A549 (cell line): Measurements from ENCODE around the gene CHD9. TPM values are rescaled to one million over a fixed set of nuclear protein-coding genes. Genes with fewer than 3 reads are reported as not detected.

ENCODE experiments used
- ATAC-seq, 2 experiments: fragments of 200-7000 bp in 1 of 2; fragments of >200 bp in 1 of 2; cut with Nextera tagmentation in 1 of 2; cut with Tn5 transposase in 1 of 2; 3 replicates each; pipeline versions ENCODE4 v1.8.0 to v1.9.1; 2018 to 2020; ENCODE audit warnings: mild to moderate bottlenecking in 1 of 2, moderate library complexity in 1 of 2
- CTCF ChIA-PET: fragments of 300-600 bp; sonication (Branson Sonifier 250); formaldehyde crosslinking; extraction: SDS; loops from one replicate; lab custom pipeline; 2021; ENCODE audit warnings: antibody characterized with exemption, inconsistent platforms; lab: Yijun Ruan, JAX
- POLR2A ChIA-PET: fragments of 350-600 bp; formaldehyde crosslinking; extraction: SDS; loops from one replicate; lab custom pipeline; 2021; ENCODE audit warnings: antibody characterized with exemption, inconsistent platforms; lab: Yijun Ruan, JAX
- DNase-seq, 2 experiments: peaks; one replicate each; pipeline versions ENCODE4 v3.0.0 to v3.0.0-alpha.2; 2011 to 2016; ENCODE audit warnings: low read depth in 1 of 2, low spot score in 1 of 2
- FAIRE-seq: peaks from 2 replicates; lab custom pipeline; 2011; peaks lifted over from hg19 to GRCh38; lab: Jason Lieb, UNC
- H3K27ac ChIP-seq, 2 experiments: fragments of >200 bp; sonication (Bioruptor Twin); formaldehyde crosslinking; 3 replicates each; pipeline ENCODE4 v1.5.1; 2016 to 2017
- H3K4me1 ChIP-seq: fragments of >200 bp; sonication (Bioruptor Twin); formaldehyde crosslinking; 3 replicates; pipeline ENCODE4 v1.6.1; 2016
- H3K4me2 ChIP-seq: fragments of >200 bp; sonication (Bioruptor Twin); formaldehyde crosslinking; 3 replicates; pipeline ENCODE4 v1.6.1; 2016
- H3K4me3 ChIP-seq: fragments of >200 bp; sonication (Bioruptor Twin); formaldehyde crosslinking; 3 replicates; pipeline ENCODE4 v1.5.1; 2016
- H3K9me3 ChIP-seq: fragments of >200 bp; sonication (Bioruptor Twin); formaldehyde crosslinking; 3 replicates; pipeline ENCODE4 v1.6.1; 2016
- BCL3 ChIP-seq: fragments of >200 bp; sonication (Bioruptor Twin); formaldehyde crosslinking; IDR thresholded peaks from 3 replicates; pipeline ENCODE4 v1.6.1; 2016
- CBX2 ChIP-seq: fragments of 200-600 bp; sonication (generic); IDR thresholded peaks from 2 replicates; pipeline ENCODE4 v1.6.1; 2016; ENCODE audit warnings: low read depth, mild to moderate bottlenecking, borderline replicate concordance
- CBX8 ChIP-seq: fragments of 200-600 bp; sonication (generic); IDR thresholded peaks from 2 replicates; pipeline ENCODE4 v1.6.1; 2016
- E2F6 ChIP-seq: IDR thresholded peaks from 2 replicates; pipeline ENCODE4 v1.6.1; 2012; ENCODE audit warnings: low read depth, borderline replicate concordance
- EHF ChIP-seq: fragments of 250-450 bp; sonication (Bioruptor Pico); IDR thresholded peaks from 2 replicates; pipeline ENCODE4 v1.5.0; 2020; ENCODE audit warnings: mild to moderate bottlenecking
- ESRRA ChIP-seq: fragments of 150-350 bp; IDR thresholded peaks from 2 replicates; pipeline ENCODE4 v1.6.1; 2014; ENCODE audit warnings: mild to moderate bottlenecking, low read length, borderline replicate concordance
- FOSL2 ChIP-seq, 2 experiments: fragments of 450-650 bp in 1 of 2; fragments of >200 bp in 1 of 2; sonication (Bioruptor Twin) in 1 of 2; formaldehyde crosslinking; IDR thresholded peaks; 2 replicates each; pipeline versions ENCODE4 v1.5.0 to v1.6.1; 2016 to 2020; ENCODE audit warnings: mild to moderate bottlenecking in 1 of 2, moderate library complexity in 1 of 2
- HDAC2 ChIP-seq: fragments of 200-600 bp; sonication (generic); IDR thresholded peaks from 2 replicates; pipeline ENCODE4 v1.6.1; 2016
- HOXB5 ChIP-seq: fragments of 250-450 bp; sonication (Bioruptor Pico); IDR thresholded peaks from 2 replicates; pipeline ENCODE4 v1.5.0; 2020; ENCODE audit warnings: mild to moderate bottlenecking, moderate library complexity
- KDM1A ChIP-seq: fragments of 200-600 bp; sonication (generic); IDR thresholded peaks from 2 replicates; pipeline ENCODE4 v1.6.1; 2016; ENCODE audit warnings: low read depth, mild to moderate bottlenecking
- KDM5A ChIP-seq: fragments of 200-600 bp; sonication (generic); IDR thresholded peaks from 2 replicates; pipeline ENCODE4 v1.6.1; 2016; ENCODE audit warnings: antibody characterized with exemption, mild to moderate bottlenecking
- MAFK ChIP-seq: fragments of 450-650 bp; IDR thresholded peaks from 2 replicates; pipeline ENCODE4 v1.6.1; 2014; ENCODE audit not compliant: partially characterized antibody
- NR3C1 ChIP-seq: fragments of >200 bp; sonication (Bioruptor Twin); formaldehyde crosslinking; IDR thresholded peaks from 3 replicates; pipeline ENCODE4 v1.6.1; 2017
- POLR2A ChIP-seq: IDR thresholded peaks from 2 replicates; pipeline ENCODE4 v1.6.1; 2012; ENCODE audit warnings: mild to moderate bottlenecking, low read length
- RARB ChIP-seq: fragments of 250-450 bp; sonication (Bioruptor Pico); IDR thresholded peaks from 2 replicates; pipeline ENCODE4 v1.8.0; 2021; ENCODE audit warnings: mild to moderate bottlenecking, moderate library complexity
- RFX5 ChIP-seq: fragments of 450-650 bp; IDR thresholded peaks from 2 replicates; pipeline ENCODE4 v1.7.1; 2014; ENCODE audit warnings: antibody characterized with exemption, mild to moderate bottlenecking, moderate library complexity
- TFCP2L1 ChIP-seq: fragments of 250-450 bp; sonication (Bioruptor Pico); IDR thresholded peaks from 2 replicates; pipeline ENCODE4 v1.5.0; 2021; ENCODE audit warnings: mild to moderate bottlenecking
- ZC3H11A ChIP-seq: fragments of 450-650 bp; IDR thresholded peaks from 2 replicates; pipeline ENCODE4 v1.6.1; 2014; ENCODE audit warnings: antibody characterized with exemption, mild to moderate bottlenecking
- whole genome bisulfite sequencing: methylation state at CpG from one replicate; pipeline ENCODE4 v1.1.6; 2017; ENCODE audit errors: missing lambda C conversion rate; 5-methylcytosine and 5-hydroxymethylcytosine counted together
- polyA plus RNA-seq, 4 experiments: library from polyadenylated mRNA; depleted of rRNA in 3 of 4; stranded (reverse); fragments of >200 nt; fragmentation: RNase III in 1 of 4; extraction: RNeasy Plus Mini Kit Qiagen cat#74134 plus additional on column Dnase treatment in 1 of 4; gene quantifications; 2 replicates in 3 of 4; 3 replicates in 1 of 4; pipeline ENCODE4 v1.2.3, GENCODE V29; 2011 to 2017
- TF ChIP-seq, protein P1 (sequence below): IDR thresholded peaks from 2 replicates; pipeline ENCODE4 v1.6.1; 2012
- TF ChIP-seq, protein P2 (sequence below): fragments of >200 bp; sonication (Bioruptor Twin); formaldehyde crosslinking; IDR thresholded peaks from 2 replicates; pipeline ENCODE4 v1.6.1; 2016
- TF ChIP-seq, protein P3 (sequence below): fragments of 450-650 bp; IDR thresholded peaks from 2 replicates; pipeline ENCODE4 v1.6.1; 2014; ENCODE audit warnings: antibody characterized with exemption

CHD9 gene
- polyA plus RNA-seq, 2 of the 4 experiments (the other 2 are of a cell fraction), result 17.8 to 51.6 TPM

- Histone ChIP-seq H3K4me3 (no peak overlapping the region), H3K4me1 (peaks cover 67% of the 10 kb centered on the region), H3K4me2 (no peak overlapping the region), H3K9me3 (no peaks in the 10 kb centered on the region), H3K27ac (peak overlapping the region in 1 of 2 experiments; percentile 95; a peak in 4 of 6 replicates)
- DNase-seq (no peak), FAIRE-seq (no peak), ATAC-seq (no peak)
- WGBS, result 91% methylated on average over 4 of the region's 4 CpGs
- CTCF ChIA-PET, result interaction anchor here (2.7 to 3.1 kb wide), 2 partner anchors 17 to 43 kb away, joined by 11 to 15 read pairs; partner anchors contain the start of gene CHD9
- no peak for TF ChIP-seq HOXB5 (CRISPR knock-in tag)
- no peak for TF ChIP-seq TFCP2L1 (CRISPR knock-in tag)
- no peak for TF ChIP-seq KDM1A
- no peak for TF ChIP-seq CBX2
- TF ChIP-seq ESRRA, result no peak
- no peak for TF ChIP-seq MAFK
- TF ChIP-seq RFX5, result no peak
- no peak for TF ChIP-seq KDM5A
- TF ChIP-seq RARB (CRISPR knock-in tag), result no peak
- TF ChIP-seq CBX8, result no peak
- TF ChIP-seq NR3C1, result no peak
- no peak for TF ChIP-seq EHF (CRISPR knock-in tag)
- TF ChIP-seq HDAC2, result no peak
- TF ChIP-seq, protein P1, sequence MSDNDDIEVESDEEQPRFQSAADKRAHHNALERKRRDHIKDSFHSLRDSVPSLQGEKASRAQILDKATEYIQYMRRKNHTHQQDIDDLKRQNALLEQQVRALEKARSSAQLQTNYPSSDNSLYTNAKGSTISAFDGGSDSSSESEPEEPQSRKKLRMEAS, result no peak
- no peak for TF ChIP-seq E2F6
- TF ChIP-seq, protein P2, sequence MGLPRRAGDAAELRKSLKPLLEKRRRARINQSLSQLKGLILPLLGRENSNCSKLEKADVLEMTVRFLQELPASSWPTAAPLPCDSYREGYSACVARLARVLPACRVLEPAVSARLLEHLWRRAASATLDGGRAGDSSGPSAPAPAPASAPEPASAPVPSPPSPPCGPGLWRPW, result no peak
- POLR2A ChIA-PET, result interaction anchor here (5.2 kb wide), 1 partner anchor 17 kb away, joined by 54 read pairs; no protein-coding TSS in a partner anchor
These were observed 42.4 kb downstream of the CHD9 start for GRCh38 chr16:53097190-53097589.

DNA sequence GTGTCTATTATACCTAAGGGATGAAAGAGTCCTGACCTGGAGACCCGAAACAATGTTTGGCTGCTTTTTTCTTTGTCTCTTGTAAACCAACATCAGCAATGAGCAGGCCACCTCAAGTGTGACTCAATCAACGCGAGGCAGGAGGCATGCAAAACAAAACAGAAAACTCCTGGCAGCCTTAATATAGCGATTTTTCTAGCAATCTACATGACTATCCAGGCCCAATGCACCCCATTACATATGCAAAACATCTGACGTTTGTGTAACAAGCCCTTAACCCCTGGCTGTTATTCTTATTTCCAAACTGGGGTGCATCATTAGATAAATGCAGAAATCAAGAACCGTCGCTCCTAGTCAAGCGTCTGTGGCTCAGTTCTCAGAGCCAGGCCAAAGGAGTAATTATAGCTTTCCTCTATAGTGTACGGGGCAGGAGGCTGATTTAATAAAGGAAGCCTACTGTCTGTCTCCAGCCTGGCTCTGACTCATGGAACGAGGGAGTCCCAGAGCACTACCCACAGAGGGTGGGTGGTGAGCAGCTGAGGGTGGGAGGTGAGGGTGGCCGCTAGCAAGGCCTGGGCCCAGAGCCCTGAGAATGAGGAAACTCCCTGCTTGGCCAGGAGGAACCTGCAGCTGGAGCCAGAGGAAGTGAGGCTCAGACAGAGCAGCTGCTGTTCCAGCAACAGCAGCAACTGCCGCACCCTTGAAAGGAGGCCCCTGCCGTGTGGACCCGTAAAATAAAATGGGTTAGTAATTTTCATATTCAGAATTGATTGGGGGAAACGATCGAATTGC, 43.9 kb downstream of the CHD9 start:
- FAIRE-seq (no peak), ATAC-seq (peak; percentile 74 to 75), DNase-seq (peak; percentile 32 to 76)
- ChIA-PET POLR2A (interaction anchor here (0.7 to 5.2 kb wide), 7 partner anchors 19 to 158 kb away, joined by 3 to 54 read pairs (median 18); partner anchors contain the start of genes CHD9 and CHD9NB), CTCF (interaction anchor here (1.3 to 7.8 kb wide), 7 partner anchors 16 to 110 kb away, joined by 3 to 49 read pairs (median 5); partner anchors contain the start of gene CHD9)
- Histone ChIP-seq H3K27ac (peak overlapping the region; percentile 95 to 96), H3K4me2 (peak overlapping the region; percentile 92), H3K9me3 (no peaks in the 10 kb centered on the region), H3K4me1 (peaks cover 57% of the 10 kb centered on the region), H3K4me3 (peak overlapping the region; percentile 31; the same call in 2 of the 3 replicates)
- WGBS, result 21% methylated on average over 16 of the region's 16 CpGs
- TF ChIP-seq E2F6 (no peak), ZC3H11A (no peak), POLR2A (0 out of 2 replicates have a peak, but pooled peaks have one; percentile 17), BCL3 (no peak), FOSL2 (IDR thresholded peaks at IDR 0.05) (no peak), FOSL2 (CRISPR knock-in tag; IDR thresholded peaks at IDR 0.05) (peak; percentile 43)
- TF ChIP-seq, protein P1, result no peak
- TF ChIP-seq, protein P3, sequence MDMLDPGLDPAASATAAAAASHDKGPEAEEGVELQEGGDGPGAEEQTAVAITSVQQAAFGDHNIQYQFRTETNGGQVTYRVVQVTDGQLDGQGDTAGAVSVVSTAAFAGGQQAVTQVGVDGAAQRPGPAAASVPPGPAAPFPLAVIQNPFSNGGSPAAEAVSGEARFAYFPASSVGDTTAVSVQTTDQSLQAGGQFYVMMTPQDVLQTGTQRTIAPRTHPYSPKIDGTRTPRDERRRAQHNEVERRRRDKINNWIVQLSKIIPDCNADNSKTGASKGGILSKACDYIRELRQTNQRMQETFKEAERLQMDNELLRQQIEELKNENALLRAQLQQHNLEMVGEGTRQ, result no peak
